GM18520 (cell line): Measurements from ENCODE around the gene SENP2.
"Not testable (repeated sequence)": the region's sequence is repeated elsewhere in the genome, so short reads cannot be mapped to it uniquely, and the experiment has no call there.

Experiments
- ATAC-seq: cut with Tn5 transposase; IDR thresholded peaks from one replicate; pipeline ENCODE4 v1.9.1; 2021; ENCODE audit not compliant: unreplicated experiment

The SENP2 gene

GRCh38 chr3:185646382-185647133, 60.5 kb downstream of the SENP2 start:
- ATAC-seq, result no peak

DNA sequence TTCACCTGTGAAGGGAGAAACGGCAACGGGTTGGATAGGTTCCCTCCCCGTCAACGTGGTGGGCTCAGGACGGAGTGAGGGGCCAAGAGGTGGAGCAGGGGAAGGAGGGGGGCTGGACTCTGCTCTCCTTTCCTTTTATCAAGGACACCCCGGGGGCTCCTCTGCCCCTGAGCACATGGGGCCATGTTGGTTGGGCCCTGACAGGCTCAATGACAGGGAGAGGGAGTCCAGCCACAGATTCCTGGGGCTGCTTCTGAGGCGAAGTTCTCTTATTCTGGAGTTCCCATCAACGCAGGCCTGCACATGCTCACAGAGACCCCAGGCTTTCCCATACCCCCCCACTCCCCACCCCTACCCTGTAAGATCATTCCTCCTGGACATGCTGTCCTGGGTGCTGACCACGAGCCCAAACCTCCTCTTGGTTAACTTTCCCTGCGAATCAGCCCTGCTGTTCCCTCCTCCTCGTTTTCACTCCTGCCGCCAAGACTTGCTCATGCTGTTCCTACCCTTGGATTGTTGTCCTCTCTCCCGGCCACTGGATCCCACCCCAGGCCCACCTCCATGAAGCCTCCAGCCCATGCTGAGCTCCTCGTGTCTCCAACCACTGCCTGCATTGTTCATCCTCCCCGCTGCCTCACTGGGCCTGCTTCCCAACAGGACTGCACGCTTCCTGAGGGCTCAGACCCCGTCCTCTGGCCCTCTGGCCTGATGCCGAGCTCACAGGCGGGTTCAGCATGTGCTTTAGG, 61.2 kb downstream of the SENP2 start:
- no peak for ATAC-seq

DNA sequence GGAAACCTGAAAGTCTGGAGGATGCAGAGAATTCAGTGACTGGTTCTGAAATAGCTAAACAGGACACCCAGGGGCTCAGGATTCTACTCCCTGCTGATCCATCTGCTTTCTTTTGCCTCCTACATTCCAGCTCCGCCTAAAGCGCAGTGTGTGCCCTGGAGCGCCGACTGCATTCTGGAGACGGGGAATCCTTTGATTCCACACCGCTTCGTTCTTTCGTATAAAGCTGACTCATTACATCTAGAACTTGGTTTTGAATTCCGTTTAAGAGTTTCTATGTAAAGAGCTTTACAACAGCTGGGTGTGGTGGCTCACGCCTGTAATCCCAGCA, 61.8 kb downstream of the SENP2 start:
- ATAC-seq, result no peak

DNA sequence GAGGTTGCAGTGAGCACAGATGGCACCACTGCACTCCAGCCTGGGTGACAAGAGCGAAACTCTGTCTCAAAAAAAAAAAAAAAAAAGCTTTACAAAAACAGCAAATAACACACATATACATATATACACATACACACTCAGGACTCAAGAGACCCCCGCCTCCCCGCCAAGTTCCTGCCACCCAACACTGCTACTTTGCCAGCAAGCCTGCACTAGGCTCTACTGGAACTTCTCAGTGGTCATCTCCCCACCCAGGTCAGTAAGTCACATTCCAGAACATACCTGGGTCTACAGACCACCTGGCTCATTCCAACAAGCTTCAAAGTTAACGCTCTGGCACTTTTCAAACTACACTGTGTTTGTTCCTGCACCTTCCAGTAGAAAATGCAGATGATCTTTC, 62.3 kb downstream of the SENP2 start:
- ATAC-seq, result no peak

DNA sequence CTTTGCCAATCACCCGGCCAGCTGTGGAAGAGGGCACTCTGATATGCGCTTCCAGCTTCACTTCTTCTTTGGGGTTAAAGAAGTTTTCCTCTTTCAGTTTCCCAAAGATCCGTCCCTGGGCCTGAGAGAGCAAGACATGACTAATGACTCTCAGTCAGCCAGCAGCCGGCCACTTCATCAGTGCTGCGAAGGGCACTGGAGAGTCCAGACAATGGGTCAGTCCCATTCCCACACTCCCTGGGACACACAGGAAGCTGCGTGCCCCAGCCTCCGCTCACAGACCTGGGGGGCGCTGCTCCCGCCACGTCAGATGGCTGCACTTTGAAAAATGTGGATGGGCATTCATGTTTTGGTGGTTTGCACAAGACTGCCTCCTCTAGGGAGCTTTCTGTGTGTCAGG, 63.3 kb downstream of the SENP2 start:
- no peak for ATAC-seq

DNA sequence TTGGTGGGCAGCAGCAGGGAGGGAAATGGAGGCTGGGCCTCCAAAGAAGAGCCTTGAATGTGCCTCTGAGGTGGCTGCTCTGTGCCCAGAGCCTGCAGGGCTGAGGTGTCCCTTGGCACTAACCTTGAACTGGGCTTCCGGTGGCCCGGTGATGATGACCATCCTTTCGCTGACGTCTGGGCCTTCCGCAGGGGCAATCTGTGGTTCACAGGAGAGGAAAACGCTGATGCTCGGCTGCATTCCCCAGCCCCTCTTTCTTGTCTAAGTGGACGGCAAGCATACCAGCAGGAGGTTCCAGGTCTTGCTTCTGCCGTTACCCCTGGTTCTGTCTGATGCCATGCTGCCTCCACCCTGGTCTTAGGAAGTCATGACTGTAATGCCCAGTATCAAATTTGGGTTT, 65.9 kb downstream of the SENP2 start:
- no peak for ATAC-seq

- ATAC-seq, result no peak
These were observed 68.1 kb downstream of the SENP2 start for GRCh38 chr3:185653949-185654757.

GRCh38 chr3:185654758-185655145, 68.7 kb downstream of the SENP2 start:
- ATAC-seq, result no peak

- ATAC-seq, result no peak
These were observed 69.6 kb downstream of the SENP2 start for GRCh38 chr3:185655426-185656320.

GRCh38 chr3:185656321-185656840, 70.3 kb downstream of the SENP2 start:
- no peak for ATAC-seq

DNA sequence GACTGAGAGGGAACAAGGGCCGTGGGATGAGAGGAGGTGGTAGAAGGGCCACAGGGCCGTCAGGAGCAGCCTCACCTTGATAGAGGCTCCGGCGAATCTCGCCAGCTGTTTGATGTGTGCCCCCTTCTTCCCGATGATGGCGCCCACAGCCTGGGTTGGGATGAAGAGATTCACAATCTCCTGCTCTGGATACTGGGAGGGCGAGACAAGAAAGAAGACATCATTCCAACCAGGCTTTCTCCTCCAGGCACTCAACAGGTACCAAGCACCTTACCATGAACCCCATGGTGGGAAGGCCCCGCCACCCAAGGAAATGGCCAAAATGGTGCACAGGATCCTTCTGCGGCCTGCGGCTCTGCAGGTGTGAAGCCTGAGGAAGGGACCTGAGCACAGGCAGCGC, 71.1 kb downstream of the SENP2 start:
- ATAC-seq, result no peak

GRCh38 chr3:185657691-185658503, 71.8 kb downstream of the SENP2 start:
- no peak for ATAC-seq

GRCh38 chr3:185658504-185658912, 72.4 kb downstream of the SENP2 start:
- no peak for ATAC-seq

- ATAC-seq, result no peak
These were observed 72.8 kb downstream of the SENP2 start for GRCh38 chr3:185658943-185659342.

- no peak for ATAC-seq
These were observed 74.1 kb downstream of the SENP2 start for GRCh38 chr3:185659942-185660921.

DNA sequence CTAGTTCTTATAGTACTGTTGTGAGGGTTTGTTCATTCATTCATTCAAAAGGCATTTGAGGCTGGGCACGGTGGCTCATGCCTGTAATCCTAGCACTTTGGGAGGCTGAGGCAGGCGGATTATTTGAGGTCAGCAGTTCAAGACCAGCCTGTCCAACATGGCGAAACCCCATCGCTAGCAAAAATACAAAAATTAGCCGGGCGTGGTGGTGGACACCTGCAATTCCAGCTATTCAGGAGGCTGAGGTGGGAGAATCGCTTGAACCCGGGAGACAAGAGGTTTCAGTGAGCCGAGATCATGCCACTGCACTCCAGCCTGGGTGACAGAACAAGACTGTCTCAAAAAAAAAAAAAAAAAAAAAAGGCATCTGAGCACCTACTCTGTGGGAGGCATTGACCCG, 75.2 kb downstream of the SENP2 start:
- not testable (repeated sequence) for ATAC-seq

DNA sequence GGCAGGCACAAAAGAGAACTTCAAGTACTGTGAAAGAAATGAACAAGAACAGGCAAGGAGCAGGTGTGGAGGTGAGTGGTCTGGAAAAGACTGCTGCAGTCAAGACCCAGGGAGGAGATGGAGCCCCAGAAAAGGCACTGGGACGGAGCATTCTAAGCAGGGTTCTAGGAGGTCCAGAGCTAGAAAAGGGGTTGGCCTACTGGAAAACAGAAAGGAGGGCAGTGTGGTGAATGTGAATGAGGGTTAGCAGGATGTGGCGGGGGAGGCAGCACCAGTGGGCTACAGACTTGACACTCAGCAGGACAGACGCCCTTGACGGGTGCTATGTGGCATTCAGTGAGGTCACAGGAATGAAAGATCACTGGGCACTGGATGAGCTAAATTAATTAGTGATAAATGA, 75.7 kb downstream of the SENP2 start:
- no peak for ATAC-seq

GRCh38 chr3:185663929-185664328, 77.8 kb downstream of the SENP2 start:
- ATAC-seq, result no peak

- no peak for ATAC-seq
These were observed 81.5 kb downstream of the SENP2 start for GRCh38 chr3:185667574-185667973.
